ENCODE measurements around the gene UNC79. TPM values are rescaled to one million over a fixed set of nuclear protein-coding genes. Genes with fewer than 3 reads are reported as not detected.

The UNC79 gene
- total and polyA plus RNA-seq, 2 donors (not counting 3 experiments of a cell fraction or from before 2014, with no cell fraction given): not detected

DNA sequence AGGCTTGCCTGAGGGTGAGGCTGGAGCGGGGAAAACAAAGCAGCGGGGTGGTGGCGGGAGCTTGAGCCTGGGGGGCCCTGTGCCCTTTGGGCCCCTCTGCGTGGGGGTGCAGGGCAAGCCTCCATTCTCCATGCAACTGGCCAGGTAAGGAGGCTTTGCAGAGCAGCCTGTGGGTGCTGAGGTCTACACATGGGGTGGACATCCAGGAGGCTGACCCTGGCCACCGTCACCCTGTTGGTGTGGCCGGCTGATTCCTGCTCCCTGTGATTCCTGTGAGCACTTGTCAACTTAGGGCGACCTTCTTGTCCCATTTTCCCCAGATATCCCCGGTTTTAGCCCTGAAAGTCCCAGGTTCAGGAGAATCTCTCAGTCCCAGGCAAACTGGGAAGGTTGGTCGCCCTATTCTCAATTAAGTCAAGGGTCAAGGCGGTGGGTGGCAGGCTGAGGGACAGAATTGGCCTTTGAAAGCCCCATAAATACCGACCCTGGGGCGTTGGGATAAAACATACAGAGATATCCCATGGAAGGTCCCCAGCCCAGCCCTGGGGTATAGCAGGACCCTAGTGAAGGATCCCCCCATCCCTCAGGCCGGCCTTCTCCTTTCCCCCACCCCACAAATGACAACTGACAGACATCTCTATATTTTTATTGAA is 287.1 kb downstream of the UNC79 start:
- Histone ChIP-seq H4K20me1 (replicated peaks; ENCODE audit: control insufficient read depth, extremely low read depth, insufficient read depth, low read length) (no peaks in the 10 kb centered on the region), H3K4me3 (replicated peaks in 1 of 3; ENCODE audit: insufficient read depth in 1 of 3, low read depth in 1 of 3, low read length in 3 of 3) (no peak overlapping the region), H3K4me1 (ENCODE audit: control insufficient read depth, extremely low read depth, insufficient read depth, low read length) (no peaks in the 10 kb centered on the region), H3K9me1 (replicated peaks; ENCODE audit: control insufficient read depth, extremely low read depth, insufficient read depth, low read length) (no peaks in the 10 kb centered on the region), H3K9me3 (replicated peaks; ENCODE audit: control insufficient read depth, insufficient read depth, low read length) (peaks cover 5% of the 10 kb centered on the region), H3K36me3 (ENCODE audit: control insufficient read depth in 2 of 2, extremely low read depth in 1 of 2, insufficient read depth in 2 of 2, low read length in 2 of 2) (no peaks in the 10 kb centered on the region), H3K27ac (ENCODE audit: insufficient read depth, low read depth, low read length) (no peak overlapping the region), H3K9ac (replicated peaks; ENCODE audit: extremely low read depth, insufficient read depth, low read length) (no peak overlapping the region), H3K79me2 (ENCODE audit: control insufficient read depth, insufficient read depth, low read length) (no peaks in the 10 kb centered on the region), H3K4me2 (ENCODE audit: insufficient read depth, low read length) (no peak overlapping the region), H2AFZ (ENCODE audit: low read depth, low read length) (no peak overlapping the region), H3K27me3 (ENCODE audit: control insufficient read depth in 2 of 2, insufficient read depth in 2 of 2, low read length in 2 of 2) (no peaks in the 10 kb centered on the region)
- no peak for FAIRE-seq
- intact Hi-C loops (cut with micrococcal nuclease): no loop called here
- dilution Hi-C loops (cut with MboI; ENCODE audit: extremely low pct_ligation_motif_present, low sequenced_read_pairs): no loop called here
- ChIA-PET CTCF (no interaction called here), POLR2A (no interaction called here)
- no peak for DNase-seq (ENCODE audit: low read depth, low spot score)
- BruUV-seq (replicated peaks): no TSS peak
- TF ChIP-seq MYC (IDR thresholded peaks at IDR 0.05; ENCODE audit: low read depth, low read length) (no peak), JUN (IDR thresholded peaks at IDR 0.05; ENCODE audit: borderline replicate concordance, insufficient read depth, insufficient read length, low read depth) (no peak), POLR2AphosphoS5 (IDR thresholded peaks at IDR 0.05; ENCODE audit: insufficient read depth, low read depth, low read length) (no peak), EZH2 (IDR thresholded peaks at IDR 0.05; ENCODE audit: borderline replicate concordance, low read depth, low read length, severe bottlenecking) (no peak)
- TF ChIP-seq, protein P1, sequence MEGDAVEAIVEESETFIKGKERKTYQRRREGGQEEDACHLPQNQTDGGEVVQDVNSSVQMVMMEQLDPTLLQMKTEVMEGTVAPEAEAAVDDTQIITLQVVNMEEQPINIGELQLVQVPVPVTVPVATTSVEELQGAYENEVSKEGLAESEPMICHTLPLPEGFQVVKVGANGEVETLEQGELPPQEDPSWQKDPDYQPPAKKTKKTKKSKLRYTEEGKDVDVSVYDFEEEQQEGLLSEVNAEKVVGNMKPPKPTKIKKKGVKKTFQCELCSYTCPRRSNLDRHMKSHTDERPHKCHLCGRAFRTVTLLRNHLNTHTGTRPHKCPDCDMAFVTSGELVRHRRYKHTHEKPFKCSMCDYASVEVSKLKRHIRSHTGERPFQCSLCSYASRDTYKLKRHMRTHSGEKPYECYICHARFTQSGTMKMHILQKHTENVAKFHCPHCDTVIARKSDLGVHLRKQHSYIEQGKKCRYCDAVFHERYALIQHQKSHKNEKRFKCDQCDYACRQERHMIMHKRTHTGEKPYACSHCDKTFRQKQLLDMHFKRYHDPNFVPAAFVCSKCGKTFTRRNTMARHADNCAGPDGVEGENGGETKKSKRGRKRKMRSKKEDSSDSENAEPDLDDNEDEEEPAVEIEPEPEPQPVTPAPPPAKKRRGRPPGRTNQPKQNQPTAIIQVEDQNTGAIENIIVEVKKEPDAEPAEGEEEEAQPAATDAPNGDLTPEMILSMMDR (IDR thresholded peaks at IDR 0.05; ENCODE audit: extremely low read depth in 1 of 2, insufficient read depth in 1 of 2, low read depth in 1 of 2, low read length in 2 of 2): no peak

DNA sequence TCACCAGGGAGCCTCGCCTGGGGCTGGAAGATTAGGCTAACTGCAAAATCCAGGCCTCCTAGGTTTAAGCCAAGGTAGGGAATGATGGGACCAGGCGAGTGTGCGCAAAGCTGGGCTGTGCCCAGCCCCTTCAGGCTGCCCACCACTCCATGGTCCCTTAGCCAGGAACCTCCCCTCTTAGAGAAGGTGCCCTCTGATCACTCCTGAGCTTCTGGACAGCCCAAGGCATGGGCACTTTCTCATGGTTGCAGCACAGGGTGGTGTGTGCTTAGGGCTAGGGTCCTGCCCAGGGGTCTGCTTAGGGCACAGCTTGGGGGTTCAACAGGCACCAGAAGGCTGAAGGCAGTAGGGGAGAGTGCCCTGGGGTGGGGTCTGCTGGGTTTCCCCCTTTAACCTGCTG is 288.5 kb downstream of the UNC79 start:
- dilution Hi-C loops (cut with MboI; ENCODE audit: extremely low pct_ligation_motif_present, low sequenced_read_pairs) (no loop called here), intact Hi-C loops (cut with micrococcal nuclease) (no loop called here)
- CTCF ChIA-PET: no interaction called here

More for the DNA sequence above, 288.5 kb downstream of the UNC79 start:
- FAIRE-seq: no peak
- no TSS peak for BruUV-seq (replicated peaks)
- H3K27me3 ChIP-seq (ENCODE audit: control insufficient read depth in 2 of 2, insufficient read depth in 2 of 2, low read length in 2 of 2): no peaks in the 10 kb centered on the region
- peaks cover 5% of the 10 kb centered on the region for H3K9me3 ChIP-seq (replicated peaks; ENCODE audit: control insufficient read depth, insufficient read depth, low read length)
- no peak overlapping the region for H2AFZ ChIP-seq (ENCODE audit: low read depth, low read length)
- no peaks in the 10 kb centered on the region for H3K79me2 ChIP-seq (ENCODE audit: control insufficient read depth, insufficient read depth, low read length)
- no peak overlapping the region for H3K4me2 ChIP-seq (ENCODE audit: insufficient read depth, low read length)
- H3K27ac ChIP-seq (ENCODE audit: insufficient read depth, low read depth, low read length): no peak overlapping the region
- POLR2A ChIA-PET: no interaction called here
- H4K20me1 ChIP-seq (replicated peaks; ENCODE audit: control insufficient read depth, extremely low read depth, insufficient read depth, low read length): no peaks in the 10 kb centered on the region
- TF ChIP-seq POLR2A (IDR thresholded peaks at IDR 0.05; ENCODE audit: low read depth, low read length) (no peak), GATA2 (IDR thresholded peaks at IDR 0.05; ENCODE audit: insufficient read depth, insufficient read length, low read depth, low read length) (no peak), POLR2AphosphoS5 (IDR thresholded peaks at IDR 0.05; ENCODE audit: insufficient read depth, low read depth, low read length) (no peak), FOS (IDR thresholded peaks at IDR 0.05; ENCODE audit: borderline replicate concordance, insufficient read depth, low read length) (no peak), JUN (IDR thresholded peaks at IDR 0.05; ENCODE audit: borderline replicate concordance, insufficient read depth, insufficient read length, low read depth) (no peak), MYC (IDR thresholded peaks at IDR 0.05; ENCODE audit: low read depth, low read length) (no peak), EZH2 (IDR thresholded peaks at IDR 0.05; ENCODE audit: borderline replicate concordance, low read depth, low read length, severe bottlenecking) (no peak)
- TF ChIP-seq, protein P2, sequence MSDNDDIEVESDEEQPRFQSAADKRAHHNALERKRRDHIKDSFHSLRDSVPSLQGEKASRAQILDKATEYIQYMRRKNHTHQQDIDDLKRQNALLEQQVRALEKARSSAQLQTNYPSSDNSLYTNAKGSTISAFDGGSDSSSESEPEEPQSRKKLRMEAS (IDR thresholded peaks at IDR 0.05; ENCODE audit: insufficient read depth, insufficient read length): no peak
- TF ChIP-seq, protein P1 (IDR thresholded peaks at IDR 0.05; ENCODE audit: extremely low read depth in 1 of 2, insufficient read depth in 1 of 2, low read depth in 1 of 2, low read length in 2 of 2): no peak
- no peaks in the 10 kb centered on the region for H3K4me1 ChIP-seq (ENCODE audit: control insufficient read depth, extremely low read depth, insufficient read depth, low read length)
- no peak overlapping the region for H3K9ac ChIP-seq (replicated peaks; ENCODE audit: extremely low read depth, insufficient read depth, low read length)
- no peak overlapping the region for H3K4me3 ChIP-seq (replicated peaks in 1 of 3; ENCODE audit: insufficient read depth in 1 of 3, low read depth in 1 of 3, low read length in 3 of 3)
- H3K9me1 ChIP-seq (replicated peaks; ENCODE audit: control insufficient read depth, extremely low read depth, insufficient read depth, low read length): no peaks in the 10 kb centered on the region
- H3K36me3 ChIP-seq (ENCODE audit: control insufficient read depth in 2 of 2, extremely low read depth in 1 of 2, insufficient read depth in 2 of 2, low read length in 2 of 2): no peaks in the 10 kb centered on the region
- no peak for DNase-seq (ENCODE audit: low read depth, low spot score)

All from endothelial cell of umbilical vein (primary cell).